ENCODE results near the gene BTBD9. TPM values are rescaled to one million over a fixed set of nuclear protein-coding genes. Genes with fewer than 3 reads are reported as not detected.
A peak's percentile ranks its signal among the peaks of the same experiment; 100 is the strongest.

The BTBD9 gene
- total RNA-seq, 1 donor from 2014 or later: 10.3 TPM

- Mint-ChIP-seq H3K9me3 (ENCODE audit: unreplicated experiment) (no peaks in the 10 kb centered on the region), H3K27ac (ENCODE audit: unreplicated experiment) (no peak overlapping the region), H3K4me1 (ENCODE audit: unreplicated experiment) (peaks cover 10% of the 10 kb centered on the region), H3K27me3 (ENCODE audit: unreplicated experiment) (peaks cover 3% of the 10 kb centered on the region), H3K36me3 (ENCODE audit: low read depth, unreplicated experiment) (peaks cover 30% of the 10 kb centered on the region), H3K4me3 (ENCODE audit: unreplicated experiment) (no peak overlapping the region)
- peak; percentile 39 for DNase-seq (ENCODE audit: low spot score)
- TF ChIP-seq CTCF (IDR thresholded peaks at IDR 0.05; ENCODE audit: unreplicated experiment): peak; percentile 77
Observed at GRCh38 chr6:38671885-38672467, 32.2 kb upstream of the BTBD9 start.

DNA sequence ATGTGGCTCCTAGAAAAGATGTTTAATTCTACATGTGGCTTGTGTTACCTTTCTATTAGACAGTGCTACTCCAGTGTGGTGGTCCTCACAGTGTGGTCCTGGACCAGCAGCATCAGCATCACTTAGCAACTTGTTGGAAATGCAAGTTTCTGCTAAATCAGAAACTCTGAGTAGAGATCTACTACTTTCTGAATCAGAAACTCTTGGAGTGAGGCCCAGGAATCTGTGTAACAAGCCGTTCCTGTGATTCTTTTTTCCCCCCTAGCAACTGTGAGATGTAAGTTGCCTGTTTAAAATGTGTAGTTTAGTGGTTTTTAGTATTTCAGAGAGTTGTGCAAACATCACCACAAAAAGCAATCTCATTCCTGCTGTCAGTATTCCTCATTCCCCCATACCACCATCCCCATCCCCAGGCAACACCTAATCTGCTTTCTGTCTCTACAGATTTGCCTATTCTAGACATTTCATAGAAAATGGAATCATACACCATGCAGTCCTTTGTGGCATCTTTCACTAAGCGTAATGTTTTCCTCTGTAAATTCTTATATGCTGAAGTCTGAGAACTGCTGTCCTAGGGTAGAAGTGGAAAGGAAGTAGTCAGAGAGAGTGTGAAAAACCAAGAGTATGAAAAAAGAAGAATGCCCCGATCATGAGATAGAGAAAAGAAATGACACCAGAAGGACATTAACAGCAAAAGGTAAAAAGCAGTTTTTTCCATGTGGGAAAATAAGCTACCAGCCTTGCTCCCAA lies 18.9 kb upstream of the BTBD9 start:
- Mint-ChIP-seq H3K9me3 (ENCODE audit: unreplicated experiment) (no peaks in the 10 kb centered on the region), H3K4me1 (ENCODE audit: unreplicated experiment) (no peaks in the 10 kb centered on the region), H3K36me3 (ENCODE audit: low read depth, unreplicated experiment) (peaks cover 6% of the 10 kb centered on the region), H3K4me3 (ENCODE audit: unreplicated experiment) (no peak overlapping the region), H3K27ac (ENCODE audit: unreplicated experiment) (no peak overlapping the region), H3K27me3 (ENCODE audit: unreplicated experiment) (no peaks in the 10 kb centered on the region)
- no peak for DNase-seq (ENCODE audit: low spot score)
- no peak for TF ChIP-seq CTCF (IDR thresholded peaks at IDR 0.05; ENCODE audit: unreplicated experiment)

- no peak for TF ChIP-seq CTCF (IDR thresholded peaks at IDR 0.05; ENCODE audit: unreplicated experiment)
- Mint-ChIP-seq H3K4me1 (ENCODE audit: unreplicated experiment) (no peaks in the 10 kb centered on the region), H3K27me3 (ENCODE audit: unreplicated experiment) (no peaks in the 10 kb centered on the region), H3K27ac (ENCODE audit: unreplicated experiment) (no peak overlapping the region), H3K4me3 (ENCODE audit: unreplicated experiment) (no peak overlapping the region), H3K36me3 (ENCODE audit: low read depth, unreplicated experiment) (peaks cover 6% of the 10 kb centered on the region), H3K9me3 (ENCODE audit: unreplicated experiment) (no peaks in the 10 kb centered on the region)
- no peak for DNase-seq (ENCODE audit: low spot score)
Observed at GRCh38 chr6:38656896-38657295, 17.2 kb upstream of the BTBD9 start.

DNA sequence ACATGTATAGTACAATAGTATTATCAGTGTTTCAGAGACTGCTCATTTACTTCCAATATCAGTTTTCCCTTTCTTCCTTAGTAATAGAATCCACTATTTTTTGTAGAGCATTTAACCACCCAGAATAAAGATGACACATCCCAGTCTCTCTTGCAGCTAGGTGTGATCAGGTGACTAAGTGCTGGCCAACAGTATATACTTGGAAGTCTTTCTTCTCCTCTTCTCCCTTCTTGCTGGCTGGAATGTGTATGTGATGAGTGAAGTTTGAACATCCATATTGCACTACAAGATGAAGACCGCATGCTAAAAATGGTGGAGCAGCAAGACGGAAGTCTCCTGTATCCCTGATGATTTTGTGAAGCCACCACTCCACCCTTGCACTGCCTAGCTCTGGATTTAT lies 14.5 kb upstream of the BTBD9 start:
- no peaks in the 10 kb centered on the region for H3K9me3 Mint-ChIP-seq (ENCODE audit: unreplicated experiment)
- no peaks in the 10 kb centered on the region for H3K4me1 Mint-ChIP-seq (ENCODE audit: unreplicated experiment)
- H3K27me3 Mint-ChIP-seq (ENCODE audit: unreplicated experiment): no peaks in the 10 kb centered on the region
- DNase-seq (ENCODE audit: low spot score): no peak
- no peak for TF ChIP-seq CTCF (IDR thresholded peaks at IDR 0.05; ENCODE audit: unreplicated experiment)
- no peak overlapping the region for H3K27ac Mint-ChIP-seq (ENCODE audit: unreplicated experiment)
- no peaks in the 10 kb centered on the region for H3K36me3 Mint-ChIP-seq (ENCODE audit: low read depth, unreplicated experiment)
- H3K4me3 Mint-ChIP-seq (ENCODE audit: unreplicated experiment): no peak overlapping the region

GRCh38 chr6:38651121-38651784 lies 11.5 kb upstream of the BTBD9 start:
- H3K4me1 Mint-ChIP-seq (ENCODE audit: unreplicated experiment): no peaks in the 10 kb centered on the region
- no peak overlapping the region for H3K4me3 Mint-ChIP-seq (ENCODE audit: unreplicated experiment)
- TF ChIP-seq CTCF (IDR thresholded peaks at IDR 0.05; ENCODE audit: unreplicated experiment): no peak
- H3K27me3 Mint-ChIP-seq (ENCODE audit: unreplicated experiment): no peaks in the 10 kb centered on the region
- no peak for DNase-seq (ENCODE audit: low spot score)
- no peaks in the 10 kb centered on the region for H3K36me3 Mint-ChIP-seq (ENCODE audit: low read depth, unreplicated experiment)
- no peaks in the 10 kb centered on the region for H3K9me3 Mint-ChIP-seq (ENCODE audit: unreplicated experiment)
- H3K27ac Mint-ChIP-seq (ENCODE audit: unreplicated experiment): no peak overlapping the region

Data from endothelial cell (in vitro differentiated cells).